UCSD-AML1 (cell line): Measurements from ENCODE around the gene LGI2.

Experiments used
- DNase-seq: peaks from one replicate; lab custom pipeline; 2025; ENCODE audit not compliant: unreplicated experiment; lab: John Stamatoyannopoulos, UW

LGI2 gene

DNA sequence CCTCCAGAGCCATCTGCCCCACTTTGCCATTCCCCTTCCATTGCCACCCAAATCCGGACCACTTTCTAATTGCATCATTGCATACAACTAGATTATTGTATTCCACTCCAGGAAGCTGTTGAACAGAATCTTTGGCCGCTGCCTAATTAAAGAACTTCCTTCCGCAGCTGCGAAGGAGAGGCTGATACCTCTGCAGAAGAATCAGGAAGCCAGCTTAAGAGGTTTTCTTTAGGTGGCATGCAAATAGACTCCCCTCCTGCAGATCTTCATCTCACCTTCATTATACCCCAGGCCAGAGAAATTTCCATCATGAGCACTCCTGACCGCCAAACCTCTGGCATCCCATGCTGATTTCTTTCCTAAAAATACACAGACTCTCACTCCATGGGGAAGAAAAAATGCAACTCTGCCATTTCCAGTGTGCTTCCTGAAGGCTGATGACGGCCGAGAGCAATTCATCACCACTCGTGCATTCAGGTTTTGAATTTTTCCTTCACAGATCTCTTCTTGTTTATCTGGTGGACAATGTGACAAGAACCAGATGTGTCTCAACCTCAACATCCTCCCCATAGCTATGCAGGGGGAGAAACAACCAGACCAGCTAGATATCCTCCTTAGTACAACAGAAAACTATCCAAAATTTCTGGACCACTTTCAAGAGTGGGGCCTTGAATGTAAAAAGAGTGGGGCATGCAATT is 31.2 kb downstream of the LGI2 start:
- DNase-seq = no peak

DNA sequence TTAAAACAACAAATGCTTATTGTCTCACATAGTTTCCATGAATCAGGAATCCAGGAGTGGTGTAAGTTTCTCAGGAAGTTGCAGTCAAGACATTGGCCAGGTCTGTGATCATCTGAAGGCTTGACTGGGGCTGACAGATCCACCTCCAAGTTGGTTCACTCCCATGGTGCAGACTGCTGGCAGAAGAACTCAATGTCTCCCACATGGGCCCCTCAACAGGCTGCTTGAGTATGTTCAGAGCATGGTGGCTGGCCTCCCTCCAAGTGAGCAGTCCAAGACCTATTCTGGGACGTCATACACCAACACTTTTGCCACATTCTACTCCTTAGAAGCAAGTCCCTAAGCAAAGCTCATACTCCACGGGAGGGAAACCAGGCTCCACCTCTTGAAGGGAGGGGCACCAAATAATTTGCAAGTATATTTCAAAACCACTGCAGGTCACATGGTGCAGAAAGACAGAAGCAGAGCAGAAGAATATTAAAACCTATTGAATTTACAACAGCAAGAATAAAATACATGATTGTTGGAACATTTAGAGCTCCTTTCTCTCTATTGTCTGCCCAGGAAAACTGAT is 35.3 kb downstream of the LGI2 start:
- DNase-seq = no peak

DNA sequence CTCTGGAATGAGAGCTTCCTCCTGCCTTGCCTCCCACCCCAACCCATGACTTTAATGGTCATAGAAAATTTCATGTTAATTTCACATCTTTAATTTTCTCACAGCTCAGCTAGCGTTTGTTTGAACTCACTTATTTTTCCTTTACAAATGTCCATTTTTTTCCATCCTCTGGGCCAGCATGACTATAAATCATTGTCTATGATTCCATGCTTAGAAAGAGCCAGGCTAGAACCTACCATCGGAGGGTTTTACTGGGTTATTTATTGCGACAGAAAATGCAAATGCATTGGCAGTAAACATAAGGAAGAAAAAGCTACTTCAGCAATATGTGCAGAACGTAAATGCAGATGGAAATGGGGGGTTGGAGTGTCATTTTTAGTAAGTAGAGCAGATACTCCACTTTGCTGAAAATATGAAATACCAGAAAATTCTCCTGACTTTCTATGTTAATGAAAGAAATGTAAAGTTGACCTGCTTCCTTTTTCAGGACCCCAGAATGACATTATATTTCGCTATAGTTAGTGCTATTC is 37.1 kb downstream of the LGI2 start:
- DNase-seq = no peak

DNA sequence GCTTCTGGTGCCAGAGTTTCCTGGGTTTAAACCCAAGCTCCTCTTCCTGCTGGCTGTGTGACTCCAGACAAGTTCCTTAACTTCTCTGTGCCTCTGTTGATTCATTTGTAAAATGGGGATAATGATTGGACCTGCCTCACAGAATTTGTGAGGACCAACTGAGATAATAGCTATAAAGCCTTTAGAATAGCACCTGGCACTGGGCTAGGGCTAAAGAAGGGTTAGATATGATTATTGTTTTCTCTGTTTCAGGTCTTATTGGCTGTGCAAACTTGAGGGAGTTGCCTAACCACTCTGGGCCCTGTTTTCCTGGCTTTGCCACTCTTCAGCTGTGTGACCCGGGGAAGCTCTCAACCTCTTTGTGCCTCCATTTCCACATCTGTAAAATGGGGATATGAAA is 37.8 kb downstream of the LGI2 start:
- DNase-seq = no peak

DNA sequence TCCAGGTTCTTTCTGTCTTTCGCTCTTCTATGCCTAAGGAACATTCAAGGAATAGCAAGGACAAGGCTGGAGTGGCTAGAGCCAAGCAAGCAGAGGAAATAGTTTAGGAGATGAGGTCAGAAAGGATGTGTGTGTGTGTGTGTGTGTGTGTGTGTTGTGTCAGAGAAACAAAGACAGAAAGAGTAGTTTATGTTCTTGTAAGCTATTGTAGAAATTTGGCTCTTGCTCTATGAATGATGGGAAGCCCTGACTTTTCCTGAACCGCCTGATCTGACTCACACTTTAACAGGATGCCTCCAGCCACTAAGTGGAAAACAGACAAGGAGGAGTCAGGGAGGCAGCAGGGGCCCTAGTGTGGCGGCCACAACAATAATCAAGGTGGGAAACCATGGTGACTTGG is 39.7 kb downstream of the LGI2 start:
- no peak for DNase-seq

DNA sequence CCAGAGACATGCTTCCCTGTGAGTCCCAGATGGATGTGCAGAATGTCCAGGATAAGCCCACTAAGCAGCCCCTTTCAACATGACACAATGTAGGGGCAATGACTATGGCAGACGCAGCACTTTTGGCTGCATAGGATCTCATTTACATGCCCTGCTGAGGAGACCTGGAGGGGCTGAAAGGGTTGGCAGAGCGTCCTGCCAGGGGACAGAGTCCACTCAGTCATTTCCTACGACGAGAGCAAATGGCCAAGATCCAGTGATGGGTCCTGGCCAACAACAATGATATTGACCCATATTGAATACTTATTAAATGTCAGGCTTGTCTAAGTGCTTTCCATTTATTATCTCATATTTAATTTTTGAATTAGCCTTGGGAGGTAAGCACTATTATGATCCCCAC is 41.4 kb downstream of the LGI2 start:
- DNase-seq = no peak

DNA sequence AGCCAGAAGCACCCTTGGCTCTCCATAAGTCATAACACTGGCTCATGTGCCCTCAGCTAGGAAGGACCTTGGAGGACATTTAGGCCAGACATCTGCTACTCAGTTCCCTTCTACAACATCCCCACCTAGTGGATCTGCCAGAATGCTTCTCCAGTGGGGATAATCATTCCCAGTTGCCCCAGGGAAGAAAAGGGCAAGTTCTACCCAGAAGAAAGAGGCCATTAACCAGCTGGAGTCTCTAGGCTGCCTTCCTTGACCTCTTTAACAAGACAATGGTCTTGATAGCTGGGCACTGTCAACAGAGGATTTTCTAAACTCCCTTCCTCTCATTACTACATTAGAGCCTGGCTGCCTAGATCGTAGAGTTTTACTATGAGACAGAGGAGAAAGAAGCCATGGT is 42.0 kb downstream of the LGI2 start:
- no peak for DNase-seq

DNA sequence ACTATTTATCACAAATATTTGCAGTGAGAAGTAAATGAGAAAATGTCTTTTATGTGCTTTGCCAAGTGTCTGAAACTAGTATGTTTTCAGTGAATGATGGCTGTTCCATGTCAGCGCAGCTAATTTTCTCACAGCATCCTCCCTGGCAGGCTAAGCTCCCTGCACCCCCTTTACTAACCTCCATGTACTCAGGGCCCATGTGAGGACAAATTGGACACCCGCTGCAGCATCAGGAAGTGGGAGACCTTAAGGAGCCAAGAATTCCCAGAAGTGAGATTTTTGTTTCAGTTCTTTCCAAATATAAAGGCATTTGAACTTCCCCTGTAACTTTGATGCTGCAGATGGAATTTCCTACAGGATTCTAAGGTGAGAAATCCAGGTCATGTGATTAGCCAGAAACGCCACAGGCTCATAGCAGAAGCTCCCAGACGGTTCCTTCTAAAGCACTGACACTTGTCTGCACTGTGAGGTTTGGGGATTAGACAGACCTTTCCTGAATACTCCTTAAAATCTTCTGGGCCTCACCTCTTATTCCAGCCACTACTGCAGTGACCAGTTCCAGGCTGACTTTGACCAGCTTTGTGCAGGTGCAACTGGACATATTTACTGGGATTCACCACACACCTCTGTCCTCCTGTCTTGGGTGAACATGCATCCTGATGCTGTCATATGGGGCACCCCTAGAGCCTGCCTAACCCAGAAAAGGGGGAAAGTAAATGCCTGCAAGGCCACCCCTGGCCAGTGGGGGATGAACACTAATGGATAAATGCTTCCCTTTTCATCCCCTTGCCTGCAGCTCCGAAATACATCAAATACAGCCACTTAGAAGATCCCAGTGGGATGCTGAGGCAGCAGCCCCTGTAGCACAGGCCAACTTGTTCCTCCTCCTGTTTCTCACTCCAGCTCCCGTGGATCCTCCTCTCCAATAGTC is 45.9 kb downstream of the LGI2 start:
- DNase-seq = no peak

DNA sequence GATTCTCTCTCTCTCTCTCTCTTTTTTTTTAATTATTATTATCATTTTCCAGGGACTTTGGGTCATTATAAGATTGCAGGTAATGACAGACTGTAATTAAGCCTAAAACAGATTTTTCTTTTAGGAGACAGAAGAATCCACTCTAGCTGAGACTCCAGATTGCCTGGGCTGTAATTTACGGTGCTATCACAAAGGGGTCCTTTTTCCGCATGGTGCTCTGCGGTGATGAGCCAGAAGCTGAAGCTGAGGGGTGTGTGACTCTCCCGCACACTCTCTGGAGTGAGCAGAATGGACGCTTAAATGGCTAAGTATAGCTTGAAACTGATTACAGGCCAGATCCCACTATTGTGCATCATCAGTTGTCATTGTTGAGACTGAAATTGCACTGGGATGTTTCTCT is 50.0 kb downstream of the LGI2 start:
- DNase-seq = no peak

DNA sequence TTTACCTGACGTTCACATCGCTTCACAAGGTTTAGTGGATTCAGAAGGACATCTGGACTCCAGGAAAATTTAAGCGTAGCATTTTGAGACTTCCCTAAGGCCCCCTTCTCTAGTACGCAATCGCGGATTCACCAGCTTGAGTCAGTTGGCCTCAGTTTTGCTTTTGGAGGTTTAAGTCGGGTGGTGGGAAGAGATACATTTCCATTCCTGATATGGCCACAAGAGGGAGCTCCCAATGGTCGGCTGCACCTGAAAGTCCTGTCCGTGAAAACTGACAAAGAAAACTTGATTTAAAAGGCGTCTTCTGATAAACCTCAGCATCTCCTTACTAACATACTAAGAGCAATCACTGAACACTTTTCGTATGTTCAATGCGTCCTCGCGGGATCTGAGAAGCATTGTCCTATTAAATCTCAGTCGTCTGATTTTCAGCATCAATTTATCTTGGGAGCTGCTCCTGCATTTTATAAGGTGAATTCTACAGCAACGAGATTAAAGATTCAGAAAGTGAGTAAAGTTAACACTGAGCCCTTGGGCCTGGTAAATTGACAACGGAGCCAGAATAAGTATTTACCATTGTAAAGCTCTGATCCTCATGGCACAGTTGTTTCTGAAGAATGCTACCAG is 50.6 kb downstream of the LGI2 start:
- peak; percentile 40 for DNase-seq

DNA sequence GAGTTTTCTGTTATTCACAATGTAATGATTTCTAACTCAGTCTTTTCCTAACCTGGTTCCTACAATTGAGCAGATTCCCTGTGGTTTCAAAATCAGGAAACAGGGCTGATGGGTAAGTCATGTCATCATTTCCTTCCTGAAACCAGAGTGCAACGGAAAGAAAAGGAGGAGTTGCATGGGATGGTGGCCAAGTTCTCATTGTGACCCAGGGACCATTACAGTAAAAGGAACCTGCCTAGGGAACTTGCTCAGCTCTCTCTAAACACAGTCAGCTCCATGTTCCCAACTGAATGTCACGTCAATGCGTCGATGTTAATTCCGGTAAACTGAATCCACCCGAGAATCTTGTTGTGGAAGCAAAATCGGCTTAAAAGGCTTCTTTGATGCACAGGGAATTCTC is 51.2 kb downstream of the LGI2 start:
- peak; percentile 33 for DNase-seq

DNA sequence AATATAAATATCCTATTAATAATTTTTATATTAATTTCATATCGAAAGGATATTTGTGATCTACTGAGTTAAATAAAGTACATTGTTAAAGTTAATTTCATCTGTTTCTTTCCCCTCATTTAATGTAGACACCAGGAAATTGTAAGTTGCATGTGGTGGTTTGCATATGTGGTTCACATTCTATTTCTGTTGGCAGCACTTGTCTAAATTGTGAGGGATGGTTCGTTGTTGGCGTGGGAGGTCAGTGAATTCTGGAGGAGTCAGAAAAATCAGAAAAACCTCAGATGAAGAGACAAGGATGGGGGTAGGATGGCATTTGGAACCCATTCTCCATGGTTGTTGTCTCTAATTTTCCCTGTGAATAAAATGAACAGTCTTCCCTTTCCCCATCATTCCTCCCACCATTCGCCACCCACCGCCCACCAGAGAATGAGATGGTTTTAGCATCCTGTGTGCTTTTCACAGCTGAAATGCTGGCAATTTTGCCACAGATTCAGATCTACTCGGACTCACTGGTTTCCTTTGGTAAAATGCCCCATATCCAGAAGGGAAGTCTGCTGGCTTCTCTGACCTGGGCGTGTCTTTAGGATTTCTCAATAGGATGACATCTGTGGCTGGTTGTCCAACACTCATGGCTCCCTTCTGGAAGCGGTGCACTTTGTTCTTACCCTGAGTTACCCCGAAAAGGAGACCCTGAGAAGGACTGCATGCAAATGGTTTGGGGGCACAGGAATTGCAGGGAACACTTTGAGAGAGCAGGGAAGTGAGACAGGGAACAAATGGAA is 52.3 kb downstream of the LGI2 start:
- no peak for DNase-seq

DNA sequence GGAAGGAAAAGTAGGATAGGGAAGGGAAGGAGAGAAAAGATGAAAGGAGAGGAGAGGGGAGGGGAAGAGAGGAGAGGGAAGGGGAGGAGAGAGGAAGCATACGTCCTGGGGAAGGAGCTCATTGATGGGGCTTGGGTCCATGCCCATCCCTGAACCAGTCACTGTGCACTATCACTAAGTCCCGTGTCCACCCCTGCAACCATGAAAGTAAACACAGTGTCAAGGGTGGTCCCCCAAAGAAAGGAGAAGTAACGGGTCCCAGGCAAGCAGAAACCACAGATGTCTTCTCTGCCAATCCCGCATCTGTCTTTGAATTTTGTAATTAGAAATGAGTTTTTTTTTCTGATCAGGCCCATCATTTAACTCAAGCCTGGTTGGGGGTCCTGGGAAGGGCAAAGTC is 55.2 kb downstream of the LGI2 start:
- DNase-seq = no peak

DNA sequence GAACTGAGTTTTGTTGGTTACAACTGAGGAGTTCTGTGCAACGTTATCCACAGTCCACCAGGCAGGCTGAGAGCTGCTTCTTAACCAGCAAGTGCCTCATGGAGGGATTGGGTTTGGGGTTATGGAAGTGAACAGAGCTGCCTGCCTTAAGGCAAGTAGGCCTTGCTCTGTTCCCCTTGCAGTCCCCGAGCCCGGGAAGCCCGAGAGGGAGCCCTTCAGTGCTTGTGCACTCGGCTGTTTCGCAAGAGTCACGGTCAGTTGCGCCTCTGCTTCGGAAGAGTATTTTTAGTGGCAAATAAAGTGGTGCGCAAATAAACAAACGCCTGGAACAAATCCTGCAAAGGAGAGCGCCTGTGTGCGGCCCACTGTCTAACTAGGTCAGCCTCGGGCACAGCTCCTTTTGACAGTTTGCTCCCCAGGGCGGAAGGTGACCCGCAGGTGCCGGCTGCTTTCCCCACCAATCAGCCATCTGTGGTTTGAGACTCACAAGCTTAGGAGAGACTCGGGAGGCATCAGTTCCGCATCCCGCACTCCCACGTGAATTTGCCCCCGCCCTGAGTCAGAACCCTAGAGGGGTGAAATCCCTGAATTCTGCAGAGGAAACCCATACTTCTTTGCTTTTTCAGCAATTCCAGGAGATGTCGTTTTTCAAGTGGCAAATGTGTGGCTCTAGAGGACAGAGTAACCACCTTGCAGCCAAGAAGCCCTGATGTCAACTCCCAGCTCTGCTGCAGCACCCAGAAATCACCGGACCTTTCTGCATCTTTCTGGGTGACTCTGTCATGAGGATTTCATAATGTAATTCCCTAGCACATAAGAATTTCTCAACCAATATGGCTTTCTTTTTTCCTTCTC is 56.8 kb downstream of the LGI2 start:
- no peak for DNase-seq

DNA sequence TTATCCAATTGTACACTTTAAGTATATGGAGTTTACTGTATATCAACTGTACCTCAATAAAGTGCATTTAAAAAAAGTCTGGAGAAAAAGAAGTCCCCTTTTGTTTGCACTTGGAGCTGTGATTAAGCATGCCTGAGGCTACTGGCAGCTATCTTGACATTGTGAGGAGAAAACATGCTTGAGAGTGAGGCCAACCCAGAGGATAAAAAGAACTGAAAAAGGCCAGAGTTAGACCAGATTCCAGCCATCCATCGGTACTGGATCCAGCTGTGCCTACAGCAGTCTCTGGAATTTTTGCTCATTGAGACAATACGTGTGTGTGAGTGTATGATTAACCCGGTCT is 57.4 kb downstream of the LGI2 start:
- no peak for DNase-seq

DNA sequence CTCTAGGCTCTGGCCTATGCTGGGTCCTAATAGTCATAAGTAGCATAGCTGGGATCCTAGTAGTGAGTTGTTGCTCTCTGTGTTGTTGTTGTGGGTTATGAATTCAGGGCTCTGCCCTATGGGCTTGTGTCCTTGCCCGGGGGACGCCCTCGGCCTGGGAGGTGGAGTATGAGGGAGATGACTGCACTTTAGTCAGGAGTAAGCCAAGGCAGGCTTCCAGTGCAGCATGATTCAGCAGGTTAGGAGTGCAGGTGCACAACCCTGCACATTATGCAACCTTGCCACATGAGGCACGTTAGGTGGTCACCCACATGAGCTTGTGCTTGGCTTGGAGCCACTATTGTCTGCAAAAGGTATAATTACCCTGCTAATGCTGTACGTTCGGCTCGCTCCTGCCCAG is 59.6 kb downstream of the LGI2 start:
- no peak for DNase-seq

DNA sequence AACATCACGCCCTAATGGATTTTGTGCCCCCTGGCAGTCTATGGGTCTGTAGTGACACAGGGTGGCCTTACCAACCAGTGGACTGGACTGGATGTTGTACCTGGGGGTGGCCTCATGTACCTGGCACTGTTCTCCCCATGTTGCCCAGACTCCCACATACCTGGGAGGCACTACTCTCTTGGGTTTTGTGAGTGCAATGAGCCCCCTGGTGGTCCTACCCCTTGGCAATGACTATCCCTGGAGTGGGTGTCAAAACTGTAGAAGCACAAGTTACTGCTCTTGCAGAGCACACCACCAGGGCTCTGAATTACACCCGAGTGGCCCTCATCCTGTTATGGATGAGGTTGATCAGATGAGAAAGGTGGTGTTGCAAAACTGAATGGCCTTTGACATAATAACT is 60.1 kb downstream of the LGI2 start:
- DNase-seq = no peak

DNA sequence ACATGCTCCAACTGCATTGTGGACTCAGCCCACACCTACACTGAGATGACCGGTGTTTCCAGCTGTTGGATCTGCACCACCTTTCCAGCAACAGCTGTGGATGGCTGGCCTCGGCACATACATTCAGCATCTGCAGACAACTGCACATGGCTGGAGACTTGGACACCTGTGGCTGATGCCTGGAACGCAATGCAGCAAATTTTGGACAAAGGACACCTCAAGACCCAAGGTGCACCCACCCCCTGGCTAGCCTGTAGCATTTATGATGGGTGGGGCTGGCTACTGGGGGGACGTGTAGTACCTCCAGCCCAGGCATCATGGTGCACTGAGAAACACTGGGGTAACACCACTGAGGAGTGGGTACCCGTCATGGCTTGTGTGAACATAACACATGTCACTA is 60.6 kb downstream of the LGI2 start:
- DNase-seq = no peak

DNA sequence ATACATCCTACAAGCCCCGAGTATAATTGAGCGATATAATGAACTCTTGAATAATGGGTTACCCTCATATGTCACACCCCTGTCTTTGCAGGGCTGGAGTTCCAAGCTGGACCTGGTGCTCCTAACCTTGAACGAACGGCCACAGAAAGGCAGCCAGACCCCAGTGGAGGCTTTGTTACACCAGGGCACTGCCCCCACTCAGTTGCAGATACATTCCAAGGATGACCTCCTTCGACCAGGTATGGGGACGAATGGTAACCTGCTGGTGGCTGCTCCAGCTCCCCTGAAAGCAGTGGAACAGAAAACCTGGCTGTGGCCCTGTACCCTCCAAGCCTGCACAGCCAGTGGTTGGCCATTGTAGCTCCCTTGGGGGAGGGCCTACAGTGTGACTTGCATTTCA is 61.3 kb downstream of the LGI2 start:
- DNase-seq = no peak

DNA sequence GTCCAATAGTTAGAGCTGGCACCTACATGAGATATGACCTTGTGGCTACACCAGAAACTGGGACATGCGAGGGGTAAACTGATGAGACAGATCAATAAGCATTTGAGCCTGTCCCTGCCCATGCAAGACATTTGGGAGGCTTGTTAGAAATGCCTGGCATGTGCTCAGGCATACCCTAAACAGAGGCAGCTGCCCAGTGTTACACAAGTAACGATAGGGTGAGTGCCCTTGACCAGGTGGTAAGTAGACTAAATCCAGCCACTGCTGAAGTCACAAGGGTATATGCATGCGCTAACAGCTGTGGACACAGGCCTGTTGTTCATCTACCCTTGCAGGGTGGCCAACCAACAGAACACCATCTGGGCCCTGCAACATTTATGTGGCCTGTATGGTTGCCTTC is 61.8 kb downstream of the LGI2 start:
- no peak for DNase-seq
